Measurements from ENCODE around the gene ITPK1.
"Not testable (repeated sequence)": the region's sequence is repeated elsewhere in the genome, so short reads cannot be mapped to it uniquely, and the experiment has no call there.

ITPK1 gene

GRCh38 chr14:93115821-93116675, at the start of gene ITPK1:
ITPK1 (minus strand) TSS chr14:93115925; CDS start chr14:93115163, 762 bp downstream.
- DNase-seq (ENCODE audit: low read depth, low spot score): peak; percentile 46
- TF ChIP-seq, protein P1, sequence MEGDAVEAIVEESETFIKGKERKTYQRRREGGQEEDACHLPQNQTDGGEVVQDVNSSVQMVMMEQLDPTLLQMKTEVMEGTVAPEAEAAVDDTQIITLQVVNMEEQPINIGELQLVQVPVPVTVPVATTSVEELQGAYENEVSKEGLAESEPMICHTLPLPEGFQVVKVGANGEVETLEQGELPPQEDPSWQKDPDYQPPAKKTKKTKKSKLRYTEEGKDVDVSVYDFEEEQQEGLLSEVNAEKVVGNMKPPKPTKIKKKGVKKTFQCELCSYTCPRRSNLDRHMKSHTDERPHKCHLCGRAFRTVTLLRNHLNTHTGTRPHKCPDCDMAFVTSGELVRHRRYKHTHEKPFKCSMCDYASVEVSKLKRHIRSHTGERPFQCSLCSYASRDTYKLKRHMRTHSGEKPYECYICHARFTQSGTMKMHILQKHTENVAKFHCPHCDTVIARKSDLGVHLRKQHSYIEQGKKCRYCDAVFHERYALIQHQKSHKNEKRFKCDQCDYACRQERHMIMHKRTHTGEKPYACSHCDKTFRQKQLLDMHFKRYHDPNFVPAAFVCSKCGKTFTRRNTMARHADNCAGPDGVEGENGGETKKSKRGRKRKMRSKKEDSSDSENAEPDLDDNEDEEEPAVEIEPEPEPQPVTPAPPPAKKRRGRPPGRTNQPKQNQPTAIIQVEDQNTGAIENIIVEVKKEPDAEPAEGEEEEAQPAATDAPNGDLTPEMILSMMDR (IDR thresholded peaks at IDR 0.05; ENCODE audit: low read depth, low read length): peak; percentile 26
- H3K4me3 ChIP-seq (ENCODE audit: low read depth, low read length): peak within 1 kb of the TSS; percentile 63
- in situ Hi-C loops (cut with HindIII; ENCODE audit: low sequenced_read_pairs): no loop called here

GRCh38 chr14:93163564-93163963, 47.8 kb upstream of the ITPK1 start:
- H3K4me3 ChIP-seq (ENCODE audit: low read depth, low read length): no peak overlapping the region
- TF ChIP-seq, protein P1 (IDR thresholded peaks at IDR 0.05; ENCODE audit: low read depth, low read length): no peak
- in situ Hi-C loops (cut with HindIII; ENCODE audit: low sequenced_read_pairs): no loop called here
- DNase-seq (ENCODE audit: low read depth, low spot score): no peak

DNA sequence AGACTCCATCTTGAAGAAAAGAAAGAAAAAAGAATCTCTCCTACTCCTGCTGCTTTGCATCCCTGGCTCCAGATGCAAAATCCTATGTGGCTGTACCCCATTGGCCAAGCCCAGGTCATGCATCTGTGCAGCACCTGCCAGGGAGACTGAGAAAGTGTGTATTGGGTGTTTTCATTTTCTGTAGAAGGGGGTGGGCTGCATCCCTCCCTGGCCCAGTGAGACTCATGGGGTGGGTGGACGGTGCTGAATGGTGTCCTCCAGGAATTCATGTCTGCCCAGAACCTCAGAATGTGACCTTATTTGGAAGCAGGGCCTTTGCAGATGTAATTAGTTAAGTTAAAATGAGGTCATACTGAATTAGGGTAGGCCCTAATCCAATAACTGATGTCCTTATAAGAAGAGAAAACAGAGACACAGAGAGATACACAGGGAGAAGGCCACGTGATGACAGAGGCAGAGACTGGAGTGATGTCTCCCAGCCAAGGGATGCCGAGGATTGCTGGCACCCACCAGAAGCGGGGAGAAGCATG, 45.8 kb upstream of the ITPK1 start:
- no peak for DNase-seq (ENCODE audit: low read depth, low spot score)
- in situ Hi-C loops (cut with HindIII; ENCODE audit: low sequenced_read_pairs): no loop called here
- TF ChIP-seq, protein P1 (IDR thresholded peaks at IDR 0.05; ENCODE audit: low read depth, low read length): no peak
- no peak overlapping the region for H3K4me3 ChIP-seq (ENCODE audit: low read depth, low read length)

GRCh38 chr14:93160353-93160801, 44.7 kb upstream of the ITPK1 start:
- TF ChIP-seq, protein P1 (IDR thresholded peaks at IDR 0.05; ENCODE audit: low read depth, low read length): peak; percentile 49
- in situ Hi-C loops (cut with HindIII; ENCODE audit: low sequenced_read_pairs): no loop called here
- DNase-seq (ENCODE audit: low read depth, low spot score): no peak
- no peak overlapping the region for H3K4me3 ChIP-seq (ENCODE audit: low read depth, low read length)

DNA sequence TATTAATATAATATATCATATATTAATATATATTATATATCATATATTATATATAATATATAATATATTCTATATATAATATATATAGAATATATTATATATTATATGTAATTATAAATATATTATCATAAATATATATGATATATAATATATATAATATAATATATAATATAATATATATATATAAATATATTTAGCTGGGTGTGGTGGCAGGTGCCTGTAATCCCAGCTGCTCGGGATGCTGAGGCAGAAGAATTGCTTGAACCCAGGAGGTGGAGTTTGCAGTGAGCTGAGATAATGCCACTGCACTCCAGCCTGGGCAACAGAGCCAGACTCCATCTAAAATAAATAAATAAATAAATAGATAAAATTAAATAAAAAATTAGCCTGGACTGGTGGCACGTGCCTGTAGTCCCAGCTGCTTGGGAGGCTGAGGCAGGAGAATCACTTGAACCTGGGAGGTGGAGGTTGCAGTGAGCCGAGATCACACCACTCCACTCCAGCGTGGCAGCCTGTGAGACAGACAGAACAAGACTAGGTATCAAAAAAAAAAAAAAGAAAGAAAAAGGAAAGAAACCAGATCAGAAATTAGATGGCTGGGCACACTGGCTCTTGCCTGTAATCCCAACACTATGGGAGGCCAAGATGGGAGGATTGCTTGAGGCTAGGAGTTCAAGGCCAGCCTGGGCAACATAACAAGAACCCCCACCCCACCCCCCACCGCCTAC, 44.1 kb upstream of the ITPK1 start:
- DNase-seq (ENCODE audit: low read depth, low spot score); H3K4me3 ChIP-seq (ENCODE audit: low read depth, low read length); in situ Hi-C loops (cut with HindIII; ENCODE audit: low sequenced_read_pairs): not testable (repeated sequence)

DNA sequence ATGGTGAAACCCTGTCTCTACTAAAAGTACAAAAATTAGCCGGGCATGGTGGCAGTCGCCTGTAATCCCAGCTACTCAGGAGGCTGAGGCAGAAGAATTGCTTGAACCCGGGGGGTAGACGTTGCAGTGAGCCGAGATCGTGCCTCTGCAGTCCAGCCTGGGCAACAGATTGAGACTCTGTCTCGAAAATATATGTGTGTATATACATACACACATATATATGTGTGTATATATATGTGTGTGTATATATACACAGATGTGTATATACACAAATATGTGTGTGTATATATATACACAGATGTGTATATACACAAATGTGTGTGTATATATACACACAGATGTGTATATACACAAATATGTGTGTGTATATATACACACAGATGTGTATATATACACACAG, 42.6 kb upstream of the ITPK1 start:
- in situ Hi-C loops (cut with HindIII; ENCODE audit: low sequenced_read_pairs); H3K4me3 ChIP-seq (ENCODE audit: low read depth, low read length); DNase-seq (ENCODE audit: low read depth, low spot score): not testable (repeated sequence)

- in situ Hi-C loops (cut with HindIII; ENCODE audit: low sequenced_read_pairs): no loop called here
- DNase-seq (ENCODE audit: low read depth, low spot score): no peak
These were observed 41.1 kb upstream of the ITPK1 start for GRCh38 chr14:93156693-93157369.

More at GRCh38 chr14:93156693-93157369, 41.1 kb upstream of the ITPK1 start:
- no peak overlapping the region for H3K4me3 ChIP-seq (ENCODE audit: low read depth, low read length)
- TF ChIP-seq, protein P1 (IDR thresholded peaks at IDR 0.05; ENCODE audit: low read depth, low read length): no peak
